Thyroid gland (tissue), 4 donors: ENCODE measurements around the gene DCAF5.

ENCODE experiments used
- POLR2A ChIP-seq, 2 donors: fragments of 450-650 bp; IDR thresholded peaks; one replicate each; pipeline ENCODE4 v1.6.1; 2017; ENCODE audit warnings: antibody characterized with exemption in 2 of 2, mild to moderate bottlenecking in 2 of 2, moderate library complexity in 1 of 2
- TF ChIP-seq, protein P1 (sequence below), 6 experiments: fragments of 200-600 bp in 3 of 6; fragments of 450-650 bp in 3 of 6; sonication (generic) in 3 of 6; IDR thresholded peaks; one replicate each; pipeline ENCODE4 v1.5.1; 2016 to 2019; ENCODE audit warnings: antibody characterized with exemption in 6 of 6, mild to moderate bottlenecking in 2 of 6, inconsistent platforms in 1 of 6, moderate library complexity in 1 of 6

GRCh38 chr14:69114763-69115162 is 38.2 kb downstream of the DCAF5 start:
- TF ChIP-seq, protein P1, sequence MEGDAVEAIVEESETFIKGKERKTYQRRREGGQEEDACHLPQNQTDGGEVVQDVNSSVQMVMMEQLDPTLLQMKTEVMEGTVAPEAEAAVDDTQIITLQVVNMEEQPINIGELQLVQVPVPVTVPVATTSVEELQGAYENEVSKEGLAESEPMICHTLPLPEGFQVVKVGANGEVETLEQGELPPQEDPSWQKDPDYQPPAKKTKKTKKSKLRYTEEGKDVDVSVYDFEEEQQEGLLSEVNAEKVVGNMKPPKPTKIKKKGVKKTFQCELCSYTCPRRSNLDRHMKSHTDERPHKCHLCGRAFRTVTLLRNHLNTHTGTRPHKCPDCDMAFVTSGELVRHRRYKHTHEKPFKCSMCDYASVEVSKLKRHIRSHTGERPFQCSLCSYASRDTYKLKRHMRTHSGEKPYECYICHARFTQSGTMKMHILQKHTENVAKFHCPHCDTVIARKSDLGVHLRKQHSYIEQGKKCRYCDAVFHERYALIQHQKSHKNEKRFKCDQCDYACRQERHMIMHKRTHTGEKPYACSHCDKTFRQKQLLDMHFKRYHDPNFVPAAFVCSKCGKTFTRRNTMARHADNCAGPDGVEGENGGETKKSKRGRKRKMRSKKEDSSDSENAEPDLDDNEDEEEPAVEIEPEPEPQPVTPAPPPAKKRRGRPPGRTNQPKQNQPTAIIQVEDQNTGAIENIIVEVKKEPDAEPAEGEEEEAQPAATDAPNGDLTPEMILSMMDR (IDR thresholded peaks at IDR 0.05): no peak
- no peak for TF ChIP-seq POLR2A (IDR thresholded peaks at IDR 0.05)
